Small intestine (tissue), 7 donors: ENCODE data around the gene POU3F2. TPM values are rescaled to one million over a fixed set of nuclear protein-coding genes. Genes with fewer than 3 reads are reported as not detected.

Experiments used
- DNase-seq, 2 donors: peaks; one replicate each; pipeline versions ENCODE4 v3.0.0 to v3.0.0-alpha.2; 2013
- FAIRE-seq: peaks from 2 replicates; lab custom pipeline; 2012; peaks lifted over from hg19 to GRCh38; lab: Jason Lieb, UNC
- H3K27ac ChIP-seq, 3 donors: one replicate each; pipeline ENCODE4 v1.5.1; 2013; ENCODE audit warnings: low read length in 2 of 3, mild to moderate bottlenecking in 2 of 3, control low read depth in 1 of 3, inconsistent platforms in 1 of 3, low read depth in 1 of 3, moderate library complexity in 1 of 3
- H3K27me3 ChIP-seq, 3 donors: one replicate each; pipeline ENCODE4 v1.6.1; 2013; ENCODE audit warnings: low read length in 3 of 3, inconsistent platforms in 1 of 3; ENCODE audit not compliant: control insufficient read depth in 3 of 3, insufficient read depth in 3 of 3
- H3K36me3 ChIP-seq, 3 donors: one replicate each; pipeline ENCODE4 v1.6.1; 2013; ENCODE audit warnings: low read length in 3 of 3, inconsistent platforms in 1 of 3, low read depth in 1 of 3, mild to moderate bottlenecking in 1 of 3, moderate library complexity in 1 of 3; ENCODE audit not compliant: control insufficient read depth in 3 of 3, insufficient read depth in 2 of 3
- H3K4me1 ChIP-seq, 3 donors: one replicate each; pipeline ENCODE4 v1.6.1; 2013; ENCODE audit warnings: low read length in 2 of 3, inconsistent platforms in 1 of 3, low read depth in 1 of 3, mild to moderate bottlenecking in 1 of 3, moderate library complexity in 1 of 3; ENCODE audit not compliant: control insufficient read depth in 3 of 3, insufficient read depth in 2 of 3
- H3K4me3 ChIP-seq, 3 donors: one replicate each; pipeline ENCODE4 v1.5.1; 2013; ENCODE audit warnings: low read length in 3 of 3, control low read depth in 1 of 3, inconsistent platforms in 1 of 3, low read depth in 1 of 3, mild to moderate bottlenecking in 1 of 3, moderate library complexity in 1 of 3
- H3K9me3 ChIP-seq, 2 donors: one replicate each; pipeline ENCODE4 v1.6.1; 2013; ENCODE audit warnings: low read depth in 1 of 2, low read length in 1 of 2; ENCODE audit not compliant: control insufficient read depth in 2 of 2, insufficient read depth in 1 of 2
- WGBS, 3 donors: extraction: QIAGEN DNeasy Blood & Tissue Kit; methylation state at CpG; one replicate each; pipeline ENCODE4 v1.1.7; 2013; 5-methylcytosine and 5-hydroxymethylcytosine counted together
- polyA plus RNA-seq, 4 donors: library from polyadenylated mRNA; stranded (reverse) in 3 of 4; unstranded in 1 of 4; fragments of 200-250 nt in 3 of 4; fragments of 120-200 nt in 1 of 4; gene quantifications; one replicate each; pipeline versions ENCODE4 v1.2.1 to v1.2.3, GENCODE V29; 2013
- donor health status: healthy with polysubstance abuse.
- donor health status: control.
- donor health status: control.
- donor health status: Bipolar disorder and iron deficiency.
- donor health status: healthy.

The POU3F2 gene
- polyA plus RNA-seq, 4 donors: 0.03 TPM; not detected in 3

DNA sequence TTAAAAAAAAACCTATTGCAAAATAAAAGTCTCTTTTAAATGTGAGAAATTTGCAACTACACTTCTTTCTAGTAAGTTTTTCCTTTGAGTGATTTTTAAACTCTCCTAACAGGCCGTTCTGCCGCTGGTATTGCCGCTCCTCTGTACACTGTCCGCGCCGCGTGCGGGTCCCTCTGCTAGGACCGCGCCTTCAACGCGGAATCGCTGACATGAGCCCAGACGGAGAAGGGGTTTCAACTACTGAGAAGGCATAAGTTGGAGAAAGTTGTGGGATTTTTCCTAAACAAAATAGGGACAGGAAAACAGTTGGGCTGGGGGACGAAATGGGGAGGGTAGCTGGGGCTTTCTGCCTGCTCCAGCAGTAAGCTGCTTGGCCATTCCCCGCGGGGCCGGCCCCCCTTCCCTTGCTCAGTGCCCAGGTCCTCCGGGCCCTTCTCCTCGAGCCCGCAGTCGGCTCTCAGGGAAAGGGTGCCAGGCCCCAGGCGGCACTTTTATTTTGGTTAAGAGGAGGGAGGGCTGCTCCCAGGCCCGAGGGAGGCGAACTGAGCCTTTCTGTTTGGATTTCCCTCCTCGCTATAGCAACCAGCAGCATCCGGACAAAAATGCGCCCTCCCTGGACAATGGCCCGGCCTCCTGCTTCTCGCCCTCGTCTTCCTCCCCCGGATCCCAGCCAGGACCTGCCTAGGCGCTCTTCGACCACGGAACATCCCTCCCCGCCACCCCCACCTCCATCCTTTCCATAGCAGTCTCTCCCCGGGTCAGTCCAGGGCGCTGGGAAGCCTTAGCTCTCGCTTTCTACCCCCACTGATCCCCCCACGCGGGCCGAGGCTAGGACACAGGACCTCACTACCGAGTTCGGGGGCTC, 6.8 kb upstream of the POU3F2 start:
- Histone ChIP-seq H3K36me3 (no peaks in the 10 kb centered on the region), H3K9me3 (no peaks in the 10 kb centered on the region), H3K27me3 (peaks cover 15 to 89% (median 54%) of the 10 kb centered on the region in 3 donors), H3K27ac (no peak overlapping the region), H3K4me3 (no peak overlapping the region), H3K4me1 (peaks cover 0 to 16% (median 3%) of the 10 kb centered on the region in 3 donors)
- 5 to 11% (median 7%) methylated on average over 38 to 44 of the region's 44 CpGs for WGBS, 3 donors
- DNase-seq (no peak), FAIRE-seq (no peak)

- no peaks in the 10 kb centered on the region for H3K9me3 ChIP-seq
- FAIRE-seq (no peak), DNase-seq (no peak)
- H3K27ac ChIP-seq: no peak overlapping the region
- peaks cover 0 to 23% (median 3%) of the 10 kb centered on the region in 3 donors for H3K4me1 ChIP-seq
- peaks cover 15 to 93% (median 58%) of the 10 kb centered on the region in 3 donors for H3K27me3 ChIP-seq
- H3K36me3 ChIP-seq: no peaks in the 10 kb centered on the region
- WGBS, 3 donors: 5 to 7% (median 6%) methylated on average over 12 of the region's 12 CpGs
- no peak overlapping the region for H3K4me3 ChIP-seq
Observed at GRCh38 chr6:98828211-98828788, 6.1 kb upstream of the POU3F2 start.

DNA sequence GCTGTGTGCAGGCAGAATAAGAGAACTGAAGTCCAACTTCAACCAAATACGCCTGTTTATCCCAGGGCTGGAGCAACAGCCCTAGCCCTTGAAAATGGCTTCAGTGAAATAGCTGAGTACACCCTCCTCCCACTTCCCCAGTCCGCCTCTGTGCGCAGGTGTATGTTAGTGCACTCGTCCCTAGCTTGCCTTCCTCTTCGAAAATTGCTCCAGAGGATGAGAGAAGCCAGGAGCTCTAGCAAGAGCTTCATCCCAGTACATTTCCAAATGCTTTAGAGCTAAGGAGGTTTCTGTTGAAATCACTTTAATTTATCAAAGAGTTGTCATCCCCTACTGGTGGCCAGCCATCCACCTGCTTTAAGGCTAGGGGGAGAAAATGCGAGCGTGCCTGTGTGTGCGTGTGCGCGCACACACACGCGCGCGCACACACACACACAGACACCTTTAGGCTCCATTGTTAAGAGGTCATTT, 5.4 kb upstream of the POU3F2 start:
- Histone ChIP-seq H3K4me3 (no peak overlapping the region), H3K9me3 (no peaks in the 10 kb centered on the region), H3K27me3 (peaks cover 15 to 93% (median 61%) of the 10 kb centered on the region in 3 donors), H3K4me1 (peaks cover 0 to 24% (median 3%) of the 10 kb centered on the region in 3 donors), H3K27ac (no peak overlapping the region), H3K36me3 (no peaks in the 10 kb centered on the region)
- FAIRE-seq: no peak
- no peak for DNase-seq
- 5 to 11% (median 7%) methylated on average over 14 of the region's 14 CpGs for WGBS, 3 donors

- WGBS, 3 donors: 3 to 12% (median 10%) methylated on average over 2 of the region's 2 CpGs
Observed at GRCh38 chr6:98830146-98830545, 4.2 kb upstream of the POU3F2 start.

GRCh38 chr6:98831057-98831958, 3.1 kb upstream of the POU3F2 start:
- no peak for DNase-seq
- H3K36me3 ChIP-seq: no peaks in the 10 kb centered on the region
- WGBS, 3 donors: 3 to 4% (median 4%) methylated on average over 55 to 58 of the region's 58 CpGs

More at GRCh38 chr6:98830146-98830545, 4.2 kb upstream of the POU3F2 start:
- H3K9me3 ChIP-seq: no peaks in the 10 kb centered on the region
- FAIRE-seq (no peak), DNase-seq (no peak)
- peaks cover 0 to 26% (median 3%) of the 10 kb centered on the region in 3 donors for H3K4me1 ChIP-seq
- no peak overlapping the region for H3K4me3 ChIP-seq
- peaks cover 15 to 92% (median 56%) of the 10 kb centered on the region in 3 donors for H3K27me3 ChIP-seq
- no peaks in the 10 kb centered on the region for H3K36me3 ChIP-seq
- no peak overlapping the region for H3K27ac ChIP-seq

DNA sequence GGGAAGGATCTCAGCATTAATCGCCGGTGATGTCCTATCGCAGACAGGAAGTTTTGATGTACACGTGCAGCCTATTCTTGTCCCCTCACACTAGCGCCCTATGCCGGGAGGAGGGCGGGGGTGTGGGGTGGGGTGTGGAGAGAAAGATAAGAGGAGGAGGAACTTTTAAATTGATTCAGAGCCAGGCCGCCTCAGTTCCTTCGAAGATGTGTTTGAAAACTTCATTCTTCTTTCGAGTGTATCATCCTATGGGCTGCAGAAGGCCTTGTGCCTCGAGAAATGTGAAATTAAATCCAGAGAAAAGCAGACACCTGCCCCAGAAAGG, 2.5 kb upstream of the POU3F2 start:
- 2 to 5% (median 3%) methylated on average over 11 of the region's 11 CpGs for WGBS, 3 donors
- Histone ChIP-seq H3K9me3 (no peaks in the 10 kb centered on the region), H3K27ac (no peak overlapping the region), H3K4me1 (peaks cover 0 to 32% (median 3%) of the 10 kb centered on the region in 3 donors), H3K4me3 (no peak overlapping the region), H3K27me3 (peaks cover 15 to 95% (median 57%) of the 10 kb centered on the region in 3 donors), H3K36me3 (no peaks in the 10 kb centered on the region)
- no peak for FAIRE-seq
- no peak for DNase-seq

More at GRCh38 chr6:98831057-98831958, 3.1 kb upstream of the POU3F2 start:
- H3K27me3 ChIP-seq: peaks cover 15 to 91% (median 54%) of the 10 kb centered on the region in 3 donors
- no peaks in the 10 kb centered on the region for H3K9me3 ChIP-seq
- H3K4me3 ChIP-seq: no peak overlapping the region
- FAIRE-seq: no peak
- H3K4me1 ChIP-seq: peaks cover 0 to 32% (median 3%) of the 10 kb centered on the region in 3 donors
- H3K27ac ChIP-seq: no peak overlapping the region

DNA sequence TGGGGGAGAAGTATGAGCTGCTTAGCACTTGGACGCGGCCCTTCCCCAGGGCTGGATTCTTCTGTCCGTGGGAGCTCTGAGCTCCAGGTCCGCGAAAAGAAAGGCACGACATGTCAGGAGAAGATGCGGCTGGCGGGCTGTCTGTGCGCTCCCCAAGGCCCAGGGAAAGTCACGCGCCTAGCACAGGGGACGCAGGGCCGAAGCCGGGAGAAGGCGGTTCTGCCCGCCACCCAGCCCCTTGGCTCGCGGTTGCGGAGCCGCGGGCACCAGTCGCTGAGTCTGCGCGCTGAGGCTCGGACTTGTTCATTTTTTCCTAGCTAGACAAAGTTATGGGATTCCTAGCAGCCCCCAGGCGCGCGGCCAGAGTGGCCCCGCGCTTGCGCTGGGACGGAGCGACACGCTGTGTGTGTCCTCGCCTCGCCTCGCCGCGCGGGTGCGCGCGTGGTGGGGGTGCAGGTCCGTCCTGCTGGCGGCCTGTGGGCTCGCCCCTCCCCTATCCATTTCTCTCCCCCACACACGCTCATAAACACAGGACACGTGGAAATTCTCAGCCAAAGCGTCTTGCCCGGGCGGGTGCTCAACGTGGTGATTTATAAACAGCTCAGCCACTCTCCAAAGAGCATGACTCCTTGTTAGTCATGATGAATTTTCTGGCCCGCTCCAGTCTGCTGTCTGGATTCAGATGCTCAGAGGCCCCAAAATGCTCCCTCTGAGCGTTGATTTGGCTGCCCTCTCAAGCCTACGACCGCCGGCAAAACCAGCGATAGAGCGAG, 1.9 kb upstream of the POU3F2 start:
- WGBS, 3 donors: 2 to 3% (median 3%) methylated on average over 57 to 59 of the region's 59 CpGs
- no peak overlapping the region for H3K27ac ChIP-seq
- peaks cover 15 to 97% (median 54%) of the 10 kb centered on the region in 3 donors for H3K27me3 ChIP-seq
- H3K36me3 ChIP-seq: no peaks in the 10 kb centered on the region
- FAIRE-seq (no peak), DNase-seq (no peak)
- H3K9me3 ChIP-seq: no peaks in the 10 kb centered on the region
- H3K4me3 ChIP-seq: no peak overlapping the region
- peaks cover 0 to 32% (median 3%) of the 10 kb centered on the region in 3 donors for H3K4me1 ChIP-seq
